ENCODE data around the gene ATXN1. TPM values are rescaled to one million over a fixed set of nuclear protein-coding genes. Genes with fewer than 3 reads are reported as not detected.

Gene ATXN1
- total RNA-seq, 1 experiment from 2014 or later, result 27.0 TPM

- intact Hi-C loops (cut with micrococcal nuclease), result no loop called here
Observed at GRCh38 chr6:16425881-16426615, 335.2 kb downstream of the ATXN1 start.

GRCh38 chr6:16421462-16421960 is 339.7 kb downstream of the ATXN1 start:
- BruUV-seq (replicated peaks), result no TSS peak
- ATAC-seq, result peak; percentile 16
- intact Hi-C loops (cut with micrococcal nuclease), result loop anchor here (5.0 kb wide), 1 partner anchor 291 kb away; no protein-coding TSS in a partner anchor

More at GRCh38 chr6:16425881-16426615, 335.2 kb downstream of the ATXN1 start:
- H3K4me3 ChIP-seq (ENCODE audit: low read length), result no peak overlapping the region
- no peak overlapping the region for H3K4me2 ChIP-seq (ENCODE audit: low read length)
- no peak for DNase-seq
- H3K36me3 ChIP-seq (ENCODE audit: low read depth, low read length), result no peaks in the 10 kb centered on the region
- no peaks in the 10 kb centered on the region for H4K20me1 ChIP-seq (ENCODE audit: low read length)
- H3K79me2 ChIP-seq (ENCODE audit: low read length), result no peaks in the 10 kb centered on the region
- no peak overlapping the region for H2AFZ ChIP-seq (ENCODE audit: low read length)
- no peaks in the 10 kb centered on the region for H3K9me3 ChIP-seq (ENCODE audit: low read length)
- no peak for TF ChIP-seq CTCF (conservative IDR thresholded peaks at IDR 0.05; ENCODE audit: low read depth, low read length)
- TF ChIP-seq EZH2 (IDR thresholded peaks at IDR 0.05; ENCODE audit: low read length, unreplicated experiment), result no peak
- TF ChIP-seq EZH2phosphoT487 (IDR thresholded peaks at IDR 0.05; ENCODE audit: borderline replicate concordance, low read length), result no peak
- no peaks in the 10 kb centered on the region for H3F3A ChIP-seq (ENCODE audit: low read length, unreplicated experiment)
- H3K4me1 ChIP-seq (ENCODE audit: insufficient read depth, low read length), result peaks cover 3% of the 10 kb centered on the region
- no peak overlapping the region for H3K9ac ChIP-seq (ENCODE audit: low read length)
- H3K9me2 ChIP-seq (replicated peaks; ENCODE audit: low read length), result no peaks in the 10 kb centered on the region
- H3K27me3 ChIP-seq (ENCODE audit: low read length), result no peaks in the 10 kb centered on the region
- ChIA-PET CTCF (no interaction called here), POLR2A (ENCODE audit: unreplicated experiment) (no interaction called here)
- ATAC-seq, result no peak
- no peak overlapping the region for H3K27ac ChIP-seq (ENCODE audit: low read length)
- no TSS peak for BruUV-seq (replicated peaks)

More at GRCh38 chr6:16421462-16421960, 339.7 kb downstream of the ATXN1 start:
- no peak for DNase-seq
- peak overlapping the region; percentile 43; the same call in 1 of the 2 replicates for H3K4me3 ChIP-seq (ENCODE audit: low read length)
- H3K4me1 ChIP-seq (ENCODE audit: insufficient read depth, low read length), result peaks cover 14% of the 10 kb centered on the region
- peak overlapping the region; percentile 74 for H3K4me2 ChIP-seq (ENCODE audit: low read length)
- CTCF ChIA-PET, result interaction anchor here (0.7 kb wide), 1 partner anchor 12 kb away, joined by 7 read pairs; no protein-coding TSS in a partner anchor
- H3K9me2 ChIP-seq (replicated peaks; ENCODE audit: low read length), result no peaks in the 10 kb centered on the region
- H3F3A ChIP-seq (ENCODE audit: low read length, unreplicated experiment), result no peaks in the 10 kb centered on the region
- no peaks in the 10 kb centered on the region for H3K79me2 ChIP-seq (ENCODE audit: low read length)
- H3K9ac ChIP-seq (ENCODE audit: low read length), result no peak overlapping the region
- no peaks in the 10 kb centered on the region for H3K36me3 ChIP-seq (ENCODE audit: low read depth, low read length)
- no peaks in the 10 kb centered on the region for H3K27me3 ChIP-seq (ENCODE audit: low read length)
- no peaks in the 10 kb centered on the region for H4K20me1 ChIP-seq (ENCODE audit: low read length)
- no peak overlapping the region for H2AFZ ChIP-seq (ENCODE audit: low read length)
- H3K9me3 ChIP-seq (ENCODE audit: low read length), result no peaks in the 10 kb centered on the region
- no peak for TF ChIP-seq CTCF (conservative IDR thresholded peaks at IDR 0.05; ENCODE audit: low read depth, low read length)
- TF ChIP-seq EZH2phosphoT487 (IDR thresholded peaks at IDR 0.05; ENCODE audit: borderline replicate concordance, low read length), result no peak
- TF ChIP-seq EZH2 (IDR thresholded peaks at IDR 0.05; ENCODE audit: low read length, unreplicated experiment), result no peak
- H3K27ac ChIP-seq (ENCODE audit: low read length), result peak overlapping the region; percentile 46
- POLR2A ChIA-PET (ENCODE audit: unreplicated experiment), result no interaction called here

Measured in PC-3 (cell line).